Gastrocnemius medialis (tissue), 4 donors: ENCODE results near the gene SNX22. TPM values are rescaled to one million over a fixed set of nuclear protein-coding genes. Genes with fewer than 3 reads are reported as not detected.
A peak's percentile ranks its signal among the peaks of the same experiment; 100 is the strongest.

ENCODE experiments used
- ATAC-seq, 2 donors: fragments of 150-250 bp; one replicate each; pipeline ENCODE4 v1.9.1; 2016
- DNase-seq, 2 donors: peaks; one replicate each; pipeline ENCODE4 v3.0.0-alpha.2; 2019
- H3K27ac ChIP-seq, 4 donors: fragments of 200-600 bp; sonication (generic); 1 replicate in 1 of 4; 2 replicates in 3 of 4; pipeline ENCODE4 v1.5.1; 2016 to 2018; ENCODE audit warnings: mild to moderate bottlenecking in 2 of 4, moderate library complexity in 1 of 4
- H3K27me3 ChIP-seq, 3 donors: fragments of 200-600 bp; sonication (generic) in 2 of 3; 1 replicate in 1 of 3; 2 replicates in 2 of 3; pipeline versions ENCODE4 v1.5.1 to v1.6.0; 2016 to 2019; ENCODE audit warnings: mild to moderate bottlenecking in 1 of 3, moderate library complexity in 1 of 3
- H3K36me3 ChIP-seq, 2 donors: fragments of 200-600 bp; sonication (generic) in 1 of 2; one replicate each; pipeline ENCODE4 v1.5.1; 2017 to 2018
- H3K4me1 ChIP-seq, 2 donors: fragments of 200-600 bp; sonication (generic) in 1 of 2; one replicate each; pipeline ENCODE4 v1.5.1; 2016 to 2017; ENCODE audit warnings: mild to moderate bottlenecking in 2 of 2
- H3K4me3 ChIP-seq, 4 donors: fragments of 200-600 bp; sonication (generic) in 3 of 4; 1 replicate in 1 of 4; 2 replicates in 3 of 4; pipeline ENCODE4 v1.5.1; 2016 to 2019; ENCODE audit warnings: mild to moderate bottlenecking in 2 of 4
- H3K9me3 ChIP-seq, 3 donors: fragments of 200-600 bp; sonication (generic) in 2 of 3; 1 replicate in 1 of 3; 2 replicates in 2 of 3; pipeline ENCODE4 v1.5.1; 2016 to 2019
- POLR2A ChIP-seq, 2 donors: fragments of 450-650 bp; IDR thresholded peaks; one replicate each; pipeline ENCODE4 v1.6.1; 2017; ENCODE audit warnings: antibody characterized with exemption in 2 of 2, mild to moderate bottlenecking in 2 of 2, moderate library complexity in 2 of 2
- in situ Hi-C, 4 donors: fragments of 200-750 bp; cut with MboI; loops; one replicate each; pipeline versions ENCODE4 v1.15.0 to v1.8.0; 2017; ENCODE audit warnings: low sequenced_read_pairs in 4 of 4
- intact Hi-C: fragments of 100-400 bp; cut with DNase I; formaldehyde crosslinking; loops from one replicate; pipeline ENCODE4 v1.15.1; 2023; ENCODE audit warnings: low total_unique reads
- total RNA-seq, 4 donors: library from RNA; depleted of rRNA; stranded (reverse); fragments of >200 nt; gene quantifications; one replicate each; pipeline versions ENCODE4 v1.1.0 to v1.2.3, GENCODE V29; 2016
- TF ChIP-seq, protein P1 (sequence below), 5 experiments: fragments of 450-650 bp in 3 of 5; fragments of 200-600 bp in 2 of 5; sonication (generic) in 2 of 5; IDR thresholded peaks in 4 of 5; conservative IDR thresholded peaks in 1 of 5; 1 replicate in 4 of 5; 2 replicates in 1 of 5; pipeline ENCODE4 v1.5.1; 2016 to 2019; ENCODE audit warnings: antibody characterized with exemption in 5 of 5, mild to moderate bottlenecking in 3 of 5, moderate library complexity in 3 of 5

The SNX22 gene
- total RNA-seq, 4 donors from 2014 or later, result 0.09 to 0.87 TPM; not detected in 2

DNA sequence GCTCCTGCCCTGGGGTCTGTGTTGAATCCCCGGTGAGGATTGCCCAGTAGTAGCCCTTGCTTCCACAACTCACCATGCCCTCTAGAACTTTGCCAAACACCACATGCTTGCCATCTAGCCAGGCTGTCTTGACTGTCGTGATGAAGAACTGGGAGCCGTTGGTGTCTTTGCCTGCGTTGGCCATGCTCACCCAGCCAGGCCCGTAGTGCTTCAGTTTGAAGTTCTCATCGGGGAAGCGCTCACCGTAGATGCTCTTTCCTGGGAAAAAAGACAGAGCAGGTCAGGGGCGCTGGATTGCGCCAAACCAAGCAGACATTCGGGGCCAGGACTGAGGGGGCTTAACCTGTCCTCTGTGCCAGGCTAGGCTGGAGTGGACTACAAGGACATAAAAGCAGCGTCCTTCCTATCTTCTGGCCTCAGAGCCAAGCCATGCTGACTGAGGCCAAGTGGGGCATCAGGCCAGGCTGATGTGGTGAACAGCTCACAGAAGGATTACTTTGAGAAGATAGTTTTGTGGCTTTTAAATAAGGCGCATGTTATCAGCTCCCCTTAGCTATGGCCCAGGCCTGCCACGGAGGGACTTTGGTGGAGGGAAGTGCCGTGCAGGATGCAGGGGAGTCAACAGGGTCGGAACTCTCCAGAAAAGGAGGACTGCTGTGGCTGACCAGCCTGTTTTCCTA lies 5.3 kb downstream of the SNX22 start:
- ATAC-seq, result no peak
- DNase-seq, result no peak
- peaks cover 9% of the 10 kb centered on the region in 3 donors for H3K27me3 ChIP-seq
- TF ChIP-seq, protein P1, sequence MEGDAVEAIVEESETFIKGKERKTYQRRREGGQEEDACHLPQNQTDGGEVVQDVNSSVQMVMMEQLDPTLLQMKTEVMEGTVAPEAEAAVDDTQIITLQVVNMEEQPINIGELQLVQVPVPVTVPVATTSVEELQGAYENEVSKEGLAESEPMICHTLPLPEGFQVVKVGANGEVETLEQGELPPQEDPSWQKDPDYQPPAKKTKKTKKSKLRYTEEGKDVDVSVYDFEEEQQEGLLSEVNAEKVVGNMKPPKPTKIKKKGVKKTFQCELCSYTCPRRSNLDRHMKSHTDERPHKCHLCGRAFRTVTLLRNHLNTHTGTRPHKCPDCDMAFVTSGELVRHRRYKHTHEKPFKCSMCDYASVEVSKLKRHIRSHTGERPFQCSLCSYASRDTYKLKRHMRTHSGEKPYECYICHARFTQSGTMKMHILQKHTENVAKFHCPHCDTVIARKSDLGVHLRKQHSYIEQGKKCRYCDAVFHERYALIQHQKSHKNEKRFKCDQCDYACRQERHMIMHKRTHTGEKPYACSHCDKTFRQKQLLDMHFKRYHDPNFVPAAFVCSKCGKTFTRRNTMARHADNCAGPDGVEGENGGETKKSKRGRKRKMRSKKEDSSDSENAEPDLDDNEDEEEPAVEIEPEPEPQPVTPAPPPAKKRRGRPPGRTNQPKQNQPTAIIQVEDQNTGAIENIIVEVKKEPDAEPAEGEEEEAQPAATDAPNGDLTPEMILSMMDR (IDR thresholded peaks at IDR 0.05 in 4 of 5, conservative IDR thresholded peaks at IDR 0.05 in 1 of 5), result no peak
- TF ChIP-seq POLR2A (IDR thresholded peaks at IDR 0.05), result no peak
- H3K27ac ChIP-seq, result no peak overlapping the region
- H3K9me3 ChIP-seq, result no peaks in the 10 kb centered on the region
- peaks cover 6 to 75% of the 10 kb centered on the region in 2 donors for H3K36me3 ChIP-seq
- intact Hi-C loops, result loop anchor here (10.0 kb wide), 1 partner anchor 402 kb away; no protein-coding TSS in a partner anchor
- H3K4me1 ChIP-seq, result peaks cover 19 to 35% of the 10 kb centered on the region in 2 donors
- H3K4me3 ChIP-seq, result no peak overlapping the region
- in situ Hi-C loops, result no loop called here

- intact Hi-C loops, result loop anchor here (10.0 kb wide), 1 partner anchor 403 kb away; no protein-coding TSS in a partner anchor
- H3K27ac ChIP-seq, result no peak overlapping the region
- DNase-seq (no peak), ATAC-seq (no peak)
- H3K4me3 ChIP-seq, result no peak overlapping the region
- peaks cover 16 to 33% of the 10 kb centered on the region in 2 donors for H3K4me1 ChIP-seq
- in situ Hi-C loops, result no loop called here
- peaks cover under 1 to 3% (median 2%) of the 10 kb centered on the region in 3 donors for H3K27me3 ChIP-seq
- no peaks in the 10 kb centered on the region for H3K9me3 ChIP-seq
- H3K36me3 ChIP-seq, result peaks cover 6 to 75% of the 10 kb centered on the region in 2 donors
- TF ChIP-seq POLR2A (IDR thresholded peaks at IDR 0.05), result no peak
- TF ChIP-seq, protein P1 (IDR thresholded peaks at IDR 0.05 in 4 of 5, conservative IDR thresholded peaks at IDR 0.05 in 1 of 5), result no peak
These were observed 6.1 kb downstream of the SNX22 start for GRCh38 chr15:64157599-64158125.

DNA sequence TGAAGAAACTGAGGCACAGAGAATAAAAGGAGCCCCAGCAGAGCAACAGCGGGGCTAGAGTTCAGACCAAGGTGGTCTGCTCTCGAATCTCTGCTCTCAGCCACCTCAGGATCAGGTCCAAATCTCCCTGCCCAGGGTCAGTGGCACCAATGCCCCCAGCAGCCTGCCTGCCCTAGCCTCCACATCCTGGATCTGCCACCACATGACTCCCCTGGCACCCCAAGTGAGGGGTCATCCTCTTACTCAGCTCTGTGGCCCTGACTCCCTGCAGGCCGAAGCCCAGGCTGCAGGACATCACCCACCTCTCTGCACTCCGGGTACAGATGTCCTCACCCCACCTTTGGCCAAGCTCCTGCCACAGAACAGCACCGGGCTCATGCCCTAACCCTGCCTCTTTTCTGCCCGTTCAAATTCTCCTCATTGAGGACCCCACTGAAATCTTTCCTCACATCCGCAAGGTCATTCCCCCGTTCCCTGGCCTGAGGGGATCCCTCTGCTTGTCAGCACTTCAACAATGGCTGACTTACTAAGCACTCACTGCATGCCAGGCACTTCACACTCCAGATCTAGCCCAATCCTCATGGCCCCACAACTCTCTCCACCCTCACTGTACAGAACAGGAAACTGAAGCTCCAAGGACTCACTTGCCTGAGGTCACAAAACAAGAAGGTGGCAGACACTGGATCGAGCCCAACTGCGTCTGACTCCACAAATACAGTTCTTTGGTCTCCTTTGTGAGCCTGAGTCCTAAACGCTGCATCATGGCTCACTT lies 7.0 kb downstream of the SNX22 start:
- Histone ChIP-seq H3K4me1 (peaks cover 19 to 25% of the 10 kb centered on the region in 2 donors), H3K9me3 (no peaks in the 10 kb centered on the region), H3K27me3 (no peaks in the 10 kb centered on the region), H3K27ac (no peak overlapping the region), H3K36me3 (peaks cover 6 to 75% of the 10 kb centered on the region in 2 donors), H3K4me3 (no peak overlapping the region)
- no peak for ATAC-seq
- intact Hi-C loops, result loop anchor here (10.0 kb wide), 1 partner anchor 404 kb away; no protein-coding TSS in a partner anchor
- in situ Hi-C loops, result no loop called here
- DNase-seq, result no peak
- TF ChIP-seq, protein P1 (IDR thresholded peaks at IDR 0.05 in 4 of 5, conservative IDR thresholded peaks at IDR 0.05 in 1 of 5), result no peak
- TF ChIP-seq POLR2A (IDR thresholded peaks at IDR 0.05), result no peak

DNA sequence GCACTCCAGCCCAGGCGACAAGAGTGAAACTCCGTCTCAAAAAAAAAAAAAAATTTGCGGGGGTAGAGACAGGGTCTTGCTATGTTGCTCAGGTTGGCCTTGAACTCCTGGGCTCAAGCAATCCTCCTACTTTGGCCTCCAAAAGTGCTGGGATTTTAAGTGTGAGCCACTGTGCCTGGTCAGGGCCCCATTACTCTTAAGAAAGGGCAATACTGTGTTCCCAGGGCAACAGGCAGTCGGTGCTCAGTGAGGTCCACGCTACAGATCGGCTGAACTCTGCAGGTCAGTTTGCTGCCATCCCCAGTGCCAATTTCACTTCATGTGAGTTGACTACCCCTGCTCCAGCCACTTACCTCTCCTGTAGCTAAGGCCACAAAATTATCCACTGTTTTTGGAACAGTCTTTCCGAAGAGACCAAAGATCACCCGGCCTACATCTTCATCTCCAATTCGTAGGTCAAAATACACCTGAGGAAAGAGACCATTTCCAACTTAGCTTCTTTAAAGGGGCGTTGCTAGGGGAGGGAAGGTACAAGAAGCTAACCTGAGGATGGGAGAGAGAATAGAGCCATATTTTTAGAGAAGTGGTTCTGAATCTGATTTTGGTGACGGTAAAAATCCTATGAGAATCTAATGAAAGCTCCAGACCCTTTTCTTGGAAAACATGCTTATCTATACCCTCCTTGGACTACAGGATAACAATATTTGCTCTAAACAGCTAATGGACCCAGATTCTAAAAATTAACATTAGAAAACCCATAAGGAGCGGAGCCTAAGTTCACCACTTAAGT lies 10.4 kb downstream of the SNX22 start:
- in situ Hi-C loops, result no loop called here
- TF ChIP-seq, protein P1 (IDR thresholded peaks at IDR 0.05 in 4 of 5, conservative IDR thresholded peaks at IDR 0.05 in 1 of 5), result no peak
- TF ChIP-seq POLR2A (IDR thresholded peaks at IDR 0.05), result no peak
- intact Hi-C loops, result loop anchor here (2.0 to 5.0 kb wide), 5 partner anchors 55 to 825 kb away; partner anchors contain the start of genes CSNK1G1, PCLAF, SPG21 and ZNF609
- ATAC-seq, result no peak
- no peak for DNase-seq
- H3K4me1 ChIP-seq, result peaks cover 23 to 24% of the 10 kb centered on the region in 2 donors
- peak overlapping the region; percentile 84 to 96 (median 94) for H3K27ac ChIP-seq
- H3K36me3 ChIP-seq, result peaks cover 6 to 49% of the 10 kb centered on the region in 2 donors
- H3K9me3 ChIP-seq, result no peaks in the 10 kb centered on the region
- peak overlapping the region; percentile 83 to 96 (median 88) for H3K4me3 ChIP-seq
- no peaks in the 10 kb centered on the region for H3K27me3 ChIP-seq
